Testis (tissue), 3 donors: ENCODE results near the gene DMRT2. TPM values are rescaled to one million over a fixed set of nuclear protein-coding genes. Genes with fewer than 3 reads are reported as not detected.

Experiments used
- DNase-seq: peaks from one replicate; pipeline ENCODE4 v3.0.0-alpha.2; 2019
- H3K27ac ChIP-seq, 2 donors: fragments of 200-600 bp; sonication (generic); one replicate each; pipeline ENCODE4 v1.5.1; 2019
- H3K27me3 ChIP-seq: fragments of 200-600 bp; sonication (generic); one replicate; pipeline ENCODE4 v1.5.1; 2019
- H3K36me3 ChIP-seq: fragments of 200-600 bp; sonication (generic); one replicate; pipeline ENCODE4 v1.5.1; 2017; ENCODE audit warnings: low read depth; ENCODE audit errors: missing control alignments
- H3K4me1 ChIP-seq: fragments of 200-600 bp; sonication (generic); one replicate; pipeline ENCODE4 v1.5.1; 2019
- H3K4me3 ChIP-seq, 2 donors: fragments of 200-600 bp; sonication (generic); one replicate each; pipeline ENCODE4 v1.5.1; 2017 to 2019
- H3K9me3 ChIP-seq: fragments of 200-600 bp; sonication (generic); one replicate; pipeline ENCODE4 v1.5.1; 2017
- POLR2A ChIP-seq: fragments of 450-650 bp; IDR thresholded peaks from one replicate; pipeline ENCODE4 v1.6.1; 2017; ENCODE audit warnings: antibody characterized with exemption, mild to moderate bottlenecking, moderate library complexity
- WGBS, 2 donors: methylation state at CpG; one replicate each; pipeline ENCODE4 v1.1.5; 2018; 5-methylcytosine and 5-hydroxymethylcytosine counted together
- intact Hi-C: fragments of 100-400 bp; cut with DNase I; formaldehyde crosslinking; loops from one replicate; pipeline ENCODE4 v1.15.1; 2023; ENCODE audit warnings: low total_unique reads
- polyA plus RNA-seq: library from polyadenylated mRNA; stranded (reverse); fragments of 350-450 nt; fragmentation: Illumina TruSeq; extraction: RNeasy Lipid Tissue Mini Kit (QIAGEN cat#74804); gene quantifications from one replicate; pipeline ENCODE4 v1.2.3, GENCODE V29; 2014; ENCODE audit warnings: low read depth, low replicate concordance; ENCODE audit not compliant: insufficient read depth
- total RNA-seq, 2 donors: library from RNA; depleted of rRNA; stranded (reverse); fragments of >200 nt; gene quantifications; one replicate each; pipeline ENCODE4 v1.2.3, GENCODE V29; 2016
- TF ChIP-seq, protein P1 (sequence below), 3 experiments: fragments of 450-650 bp in 2 of 3; fragments of 200-600 bp in 1 of 3; sonication (generic) in 1 of 3; IDR thresholded peaks; one replicate each; pipeline ENCODE4 v1.5.1; 2016 to 2019; ENCODE audit warnings: antibody characterized with exemption in 3 of 3, mild to moderate bottlenecking in 2 of 3, moderate library complexity in 1 of 3

Gene DMRT2
- total and polyA plus RNA-seq, 3 donors from 2014 or later, result 1.7 to 4.6 (median 2.1) TPM

DNA sequence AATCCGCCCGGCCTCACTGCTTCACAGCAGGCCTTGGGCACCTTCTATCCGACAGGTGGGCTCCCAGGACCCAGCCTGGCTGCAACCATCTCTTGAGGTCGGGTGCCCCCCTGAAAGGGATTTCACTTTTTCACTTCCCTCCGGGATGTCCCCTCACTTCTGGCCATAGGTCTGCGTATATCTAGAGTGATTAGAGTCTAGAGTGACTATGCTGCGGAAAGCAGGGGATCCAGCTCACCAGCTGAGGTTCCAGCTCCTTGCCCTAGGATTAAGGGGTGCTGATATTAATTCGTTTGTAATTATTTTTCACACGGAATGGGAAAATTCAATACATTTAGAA, 3.1 kb downstream of the DMRT2 start:
- Histone ChIP-seq H3K27me3 (no peaks in the 10 kb centered on the region), H3K36me3 (no peaks in the 10 kb centered on the region), H3K4me3 (no peak overlapping the region), H3K4me1 (peaks cover 5% of the 10 kb centered on the region), H3K9me3 (no peaks in the 10 kb centered on the region), H3K27ac (no peak overlapping the region)
- intact Hi-C loops, result no loop called here
- TF ChIP-seq POLR2A, result no peak
- TF ChIP-seq, protein P1, sequence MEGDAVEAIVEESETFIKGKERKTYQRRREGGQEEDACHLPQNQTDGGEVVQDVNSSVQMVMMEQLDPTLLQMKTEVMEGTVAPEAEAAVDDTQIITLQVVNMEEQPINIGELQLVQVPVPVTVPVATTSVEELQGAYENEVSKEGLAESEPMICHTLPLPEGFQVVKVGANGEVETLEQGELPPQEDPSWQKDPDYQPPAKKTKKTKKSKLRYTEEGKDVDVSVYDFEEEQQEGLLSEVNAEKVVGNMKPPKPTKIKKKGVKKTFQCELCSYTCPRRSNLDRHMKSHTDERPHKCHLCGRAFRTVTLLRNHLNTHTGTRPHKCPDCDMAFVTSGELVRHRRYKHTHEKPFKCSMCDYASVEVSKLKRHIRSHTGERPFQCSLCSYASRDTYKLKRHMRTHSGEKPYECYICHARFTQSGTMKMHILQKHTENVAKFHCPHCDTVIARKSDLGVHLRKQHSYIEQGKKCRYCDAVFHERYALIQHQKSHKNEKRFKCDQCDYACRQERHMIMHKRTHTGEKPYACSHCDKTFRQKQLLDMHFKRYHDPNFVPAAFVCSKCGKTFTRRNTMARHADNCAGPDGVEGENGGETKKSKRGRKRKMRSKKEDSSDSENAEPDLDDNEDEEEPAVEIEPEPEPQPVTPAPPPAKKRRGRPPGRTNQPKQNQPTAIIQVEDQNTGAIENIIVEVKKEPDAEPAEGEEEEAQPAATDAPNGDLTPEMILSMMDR (IDR thresholded peaks at IDR 0.05), result no peak
- 13 to 22% methylated on average over 9 of the region's 9 CpGs for WGBS, 2 donors
- no peak for DNase-seq

- Histone ChIP-seq H3K27ac (no peak overlapping the region), H3K36me3 (no peaks in the 10 kb centered on the region), H3K4me1 (peaks cover 5% of the 10 kb centered on the region), H3K4me3 (no peak overlapping the region), H3K27me3 (no peaks in the 10 kb centered on the region), H3K9me3 (no peaks in the 10 kb centered on the region)
- TF ChIP-seq POLR2A, result no peak
- TF ChIP-seq, protein P1 (IDR thresholded peaks at IDR 0.05), result no peak
- intact Hi-C loops, result no loop called here
- no peak for DNase-seq
- WGBS, 2 donors, result 17% methylated on average over 10 of the region's 10 CpGs
These were observed 3.8 kb downstream of the DMRT2 start for GRCh38 chr9:1053986-1054425.

GRCh38 chr9:1055166-1055565, 5.0 kb downstream of the DMRT2 start:
- peaks cover 5% of the 10 kb centered on the region for H3K4me1 ChIP-seq
- no peak for DNase-seq
- H3K36me3 ChIP-seq, result no peaks in the 10 kb centered on the region
- no peak overlapping the region for H3K27ac ChIP-seq
- no peaks in the 10 kb centered on the region for H3K27me3 ChIP-seq
- no peaks in the 10 kb centered on the region for H3K9me3 ChIP-seq
- H3K4me3 ChIP-seq, result no peak overlapping the region
- intact Hi-C loops, result no loop called here
- TF ChIP-seq, protein P1 (IDR thresholded peaks at IDR 0.05), result no peak
- TF ChIP-seq POLR2A, result no peak
- WGBS, 2 donors, result 31 to 42% methylated on average over 5 of the region's 5 CpGs

- no peak for TF ChIP-seq POLR2A
- TF ChIP-seq, protein P1 (IDR thresholded peaks at IDR 0.05), result no peak
- Histone ChIP-seq H3K27ac (no peak overlapping the region), H3K27me3 (no peaks in the 10 kb centered on the region), H3K36me3 (no peaks in the 10 kb centered on the region), H3K9me3 (no peaks in the 10 kb centered on the region), H3K4me1 (no peaks in the 10 kb centered on the region), H3K4me3 (no peak overlapping the region)
- DNase-seq, result no peak
- intact Hi-C loops, result no loop called here
- WGBS, 2 donors, result 48% methylated on average over 3 of the region's 3 CpGs
These were observed 7.8 kb downstream of the DMRT2 start for GRCh38 chr9:1057910-1058309.

GRCh38 chr9:1058826-1059487, 8.8 kb downstream of the DMRT2 start:
- intact Hi-C loops, result no loop called here
- Histone ChIP-seq H3K4me1 (no peaks in the 10 kb centered on the region), H3K4me3 (no peak overlapping the region), H3K9me3 (no peaks in the 10 kb centered on the region), H3K36me3 (no peaks in the 10 kb centered on the region), H3K27ac (no peak overlapping the region), H3K27me3 (no peaks in the 10 kb centered on the region)
- DNase-seq, result no peak
- TF ChIP-seq, protein P1 (IDR thresholded peaks at IDR 0.05), result no peak
- TF ChIP-seq POLR2A, result no peak
- WGBS, 2 donors, result 86 to 87% methylated on average over 6 of the region's 6 CpGs
